CMK (cell line): ENCODE results near the gene EFHD1.
A peak's percentile ranks its signal among the peaks of the same experiment; 100 is the strongest.

ENCODE experiments used
- DNase-seq: peaks from one replicate; pipeline ENCODE4 v3.0.0-alpha.2; 2010; ENCODE audit warnings: low read depth

The EFHD1 gene, protein sequence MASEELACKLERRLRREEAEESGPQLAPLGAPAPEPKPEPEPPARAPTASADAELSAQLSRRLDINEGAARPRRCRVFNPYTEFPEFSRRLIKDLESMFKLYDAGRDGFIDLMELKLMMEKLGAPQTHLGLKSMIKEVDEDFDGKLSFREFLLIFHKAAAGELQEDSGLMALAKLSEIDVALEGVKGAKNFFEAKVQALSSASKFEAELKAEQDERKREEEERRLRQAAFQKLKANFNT

DNA sequence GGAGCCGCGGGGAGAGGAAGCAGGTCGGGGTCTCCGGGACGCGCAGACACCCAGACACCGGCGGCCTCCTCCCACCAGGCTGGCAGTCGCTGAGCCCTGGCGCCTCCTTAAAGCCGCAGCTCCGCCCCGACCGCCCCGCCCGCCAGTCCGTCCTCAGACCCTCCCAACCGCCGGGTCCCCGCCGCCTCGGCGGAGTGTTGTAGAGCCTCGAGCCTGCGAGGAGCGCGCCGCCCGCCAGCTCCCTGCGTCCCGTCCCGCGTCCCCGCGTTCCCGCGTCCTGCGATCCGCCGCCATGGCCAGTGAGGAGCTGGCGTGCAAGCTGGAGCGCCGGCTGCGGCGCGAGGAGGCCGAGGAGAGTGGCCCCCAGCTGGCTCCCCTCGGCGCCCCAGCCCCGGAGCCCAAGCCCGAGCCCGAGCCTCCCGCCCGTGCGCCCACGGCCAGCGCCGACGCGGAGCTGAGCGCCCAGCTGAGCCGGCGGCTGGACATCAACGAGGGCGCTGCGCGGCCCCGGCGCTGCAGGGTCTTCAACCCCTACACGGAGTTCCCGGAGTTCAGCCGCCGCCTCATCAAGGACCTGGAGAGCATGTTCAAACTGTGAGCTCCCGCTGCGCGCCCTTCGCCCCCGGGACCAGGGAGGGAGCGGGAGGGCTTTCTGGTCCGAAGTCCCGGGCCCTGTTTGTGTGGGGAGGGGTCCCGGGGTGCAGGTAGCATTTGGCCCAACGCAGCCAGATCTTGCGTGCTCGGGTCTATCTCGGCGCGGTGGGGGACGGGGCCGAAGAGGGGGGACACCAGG, at the start of gene EFHD1:
Gene EFHD1 (plus strand): TSS at position 192 of the 793 bp plus-strand sequence. CDS start 101 bp downstream, at position 293.
- peak; percentile 36 for DNase-seq

DNA sequence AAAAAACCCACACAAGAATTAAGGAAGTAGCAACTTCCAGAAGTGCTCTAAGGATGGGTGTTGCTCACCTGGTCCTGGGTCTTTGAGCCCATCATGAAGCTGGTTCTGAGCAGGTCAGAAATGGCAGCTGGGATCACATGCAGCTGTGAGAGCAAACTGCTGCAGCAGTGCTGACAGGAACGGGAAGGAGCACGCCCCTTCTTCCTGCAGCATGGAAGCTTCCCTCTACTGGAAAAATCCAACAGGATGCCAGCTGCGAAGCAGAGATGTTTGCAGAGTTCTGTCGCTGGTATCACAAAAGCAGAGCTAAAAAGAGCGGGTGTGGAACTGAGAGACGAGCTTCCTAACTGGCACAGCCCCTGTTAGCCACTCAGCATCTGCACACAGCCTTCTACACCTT, 49.2 kb upstream of the EFHD1 start:
- no peak for DNase-seq

DNA sequence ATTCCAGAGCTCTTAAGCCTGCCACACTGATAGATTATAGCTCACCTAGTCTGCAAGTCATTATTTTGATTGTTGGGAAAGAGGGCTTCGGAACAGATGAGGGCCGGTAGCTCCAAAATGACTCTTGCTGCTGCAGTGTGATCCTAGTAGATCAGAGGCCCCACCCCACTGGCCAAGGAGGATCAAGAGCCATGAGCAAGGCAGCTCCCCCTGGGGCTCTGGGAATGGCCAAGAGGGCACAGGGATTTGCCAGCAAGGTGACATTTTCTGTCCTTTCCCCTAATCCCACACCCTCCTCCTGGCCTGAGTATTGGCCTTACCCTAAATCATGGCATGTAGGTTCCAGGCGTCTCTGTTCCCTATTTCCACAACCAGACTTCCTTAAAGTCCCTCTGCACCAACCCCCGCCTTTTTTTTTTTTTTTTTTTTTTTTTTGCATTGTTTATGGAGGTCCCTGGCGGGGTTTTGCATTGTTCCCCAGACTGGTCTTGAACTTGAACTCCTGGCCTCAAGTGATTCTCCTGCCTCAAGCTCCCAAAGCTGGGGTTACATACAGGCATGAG, 46.4 kb upstream of the EFHD1 start:
- no peak for DNase-seq

DNA sequence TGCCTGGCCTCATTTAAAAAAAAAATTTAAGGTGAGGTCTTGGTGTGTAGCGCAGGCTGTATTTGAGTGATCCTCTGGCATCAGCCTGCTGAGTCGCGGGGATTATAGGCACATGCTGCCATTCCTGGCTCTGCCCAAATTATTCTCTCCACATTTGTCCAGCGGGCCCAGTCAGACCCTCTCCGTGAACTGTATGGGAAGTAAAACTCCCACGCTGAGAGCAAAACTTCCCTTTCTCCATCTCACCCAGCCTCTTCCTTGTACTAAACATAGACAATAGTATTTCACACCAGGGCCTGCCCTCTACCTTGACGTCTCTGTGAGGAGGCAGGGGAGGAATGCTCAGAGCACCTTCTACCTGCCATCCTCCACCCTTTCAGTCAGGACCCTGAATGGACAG, 45.9 kb upstream of the EFHD1 start:
- no peak for DNase-seq

DNA sequence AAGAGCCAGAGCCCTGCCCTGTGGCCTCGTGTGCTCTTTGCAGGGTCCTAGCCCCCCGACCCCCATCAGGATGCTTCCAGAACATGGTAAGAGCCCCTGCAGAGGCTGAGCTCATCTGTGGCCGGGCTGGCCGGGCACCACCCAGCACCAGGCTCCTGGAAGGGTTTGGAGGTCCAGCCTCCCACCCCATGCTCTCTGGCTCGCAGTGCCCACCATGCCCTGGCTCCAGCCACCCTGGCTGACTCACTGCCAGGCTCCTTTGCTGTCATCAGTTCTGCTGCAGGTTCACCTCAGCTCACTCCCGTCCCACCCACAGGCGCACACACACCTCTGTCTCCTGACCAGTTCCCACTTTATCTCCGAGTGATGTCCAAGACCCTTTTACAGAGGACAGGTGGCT, 45.4 kb upstream of the EFHD1 start:
- DNase-seq = no peak

DNA sequence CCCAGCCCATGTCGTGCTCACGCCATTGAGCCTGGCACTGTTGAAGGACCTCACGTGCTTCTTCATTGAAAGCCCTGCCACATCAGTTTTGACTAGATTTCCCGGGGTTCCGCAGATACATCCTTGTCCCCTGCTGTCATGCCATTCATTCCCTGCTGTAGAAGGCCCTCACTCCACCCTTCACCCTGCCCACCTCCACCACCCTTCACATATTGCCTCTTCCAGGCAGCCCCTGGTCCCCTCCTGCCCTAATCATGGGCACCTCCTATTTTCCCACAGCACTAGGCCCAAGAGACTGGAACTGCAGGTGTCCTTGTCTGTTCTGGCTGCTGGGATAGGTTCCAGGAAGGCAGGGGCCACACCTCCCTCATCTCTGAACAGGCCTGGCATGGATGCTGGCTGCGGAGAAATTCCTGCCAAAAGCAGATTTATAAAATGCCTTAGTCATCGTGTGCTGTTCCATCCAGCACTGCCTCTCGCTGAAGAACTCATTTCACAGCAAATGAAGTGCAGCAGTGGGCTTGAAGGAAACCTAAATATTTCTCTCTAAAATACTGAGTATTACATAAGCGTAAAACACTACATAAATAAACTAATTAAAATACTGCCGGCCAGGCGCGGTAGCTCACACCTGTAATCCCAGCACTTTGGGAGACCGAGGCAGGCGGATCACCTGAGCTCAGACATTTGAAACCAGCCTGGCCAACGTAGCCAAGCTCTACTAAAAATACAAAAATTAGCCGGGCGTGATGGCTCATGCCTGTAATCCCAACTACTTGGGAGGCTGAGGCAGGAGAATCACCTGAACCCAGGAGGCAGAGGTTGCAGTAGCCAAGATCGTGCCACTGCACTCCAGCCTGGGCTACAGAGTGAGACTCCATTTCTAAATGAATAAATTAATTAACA, 44.5 kb upstream of the EFHD1 start:
- no peak for DNase-seq

DNA sequence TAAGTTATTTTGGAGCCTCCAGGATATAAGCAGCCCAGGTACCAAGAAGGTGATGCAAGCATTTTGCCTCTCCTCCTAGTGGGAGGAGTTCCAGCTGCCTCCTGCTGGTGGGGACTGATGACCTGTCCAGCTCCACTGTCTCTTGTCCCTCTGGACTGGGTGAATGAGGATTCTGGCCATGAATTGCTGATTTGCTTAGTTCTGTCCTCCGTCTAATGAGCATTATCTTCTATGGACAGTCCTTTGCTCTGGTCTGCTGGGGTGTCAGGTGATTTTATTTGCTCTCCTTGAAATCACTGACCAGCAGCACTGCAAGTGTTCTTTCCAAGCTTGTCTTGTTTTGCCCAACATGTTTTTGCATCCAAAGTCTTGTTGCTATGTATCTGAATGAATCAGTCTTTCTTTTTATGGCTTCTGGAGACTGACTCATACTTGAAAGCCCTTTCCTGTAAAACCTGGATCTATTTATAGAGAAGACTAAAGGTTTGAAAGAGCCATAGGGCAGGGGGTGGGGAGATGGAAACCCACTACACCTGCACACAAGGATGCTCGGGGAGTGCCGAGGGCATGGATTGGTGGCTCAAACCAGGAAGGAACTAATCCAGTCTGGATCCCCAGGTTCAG, 40.5 kb upstream of the EFHD1 start:
- no peak for DNase-seq

DNA sequence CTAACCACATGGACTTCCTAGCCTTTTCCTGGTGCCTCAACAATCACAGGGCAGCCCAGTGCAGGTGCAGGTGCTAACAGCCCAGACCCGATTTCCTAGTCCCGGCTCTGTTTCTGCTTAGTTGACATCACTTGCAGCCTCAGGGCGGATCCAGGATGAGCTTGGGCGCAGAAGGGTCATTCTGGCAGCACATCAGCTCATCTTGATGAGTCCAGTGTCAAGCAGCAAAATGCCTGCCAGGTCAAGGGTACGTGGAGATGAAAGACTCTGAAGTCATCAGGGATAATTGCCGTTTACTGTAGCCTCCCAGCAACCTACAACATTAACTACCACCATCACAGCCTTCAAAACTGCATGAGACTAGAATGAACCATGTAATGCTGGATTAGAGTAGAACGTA, 39.4 kb upstream of the EFHD1 start:
- no peak for DNase-seq

DNA sequence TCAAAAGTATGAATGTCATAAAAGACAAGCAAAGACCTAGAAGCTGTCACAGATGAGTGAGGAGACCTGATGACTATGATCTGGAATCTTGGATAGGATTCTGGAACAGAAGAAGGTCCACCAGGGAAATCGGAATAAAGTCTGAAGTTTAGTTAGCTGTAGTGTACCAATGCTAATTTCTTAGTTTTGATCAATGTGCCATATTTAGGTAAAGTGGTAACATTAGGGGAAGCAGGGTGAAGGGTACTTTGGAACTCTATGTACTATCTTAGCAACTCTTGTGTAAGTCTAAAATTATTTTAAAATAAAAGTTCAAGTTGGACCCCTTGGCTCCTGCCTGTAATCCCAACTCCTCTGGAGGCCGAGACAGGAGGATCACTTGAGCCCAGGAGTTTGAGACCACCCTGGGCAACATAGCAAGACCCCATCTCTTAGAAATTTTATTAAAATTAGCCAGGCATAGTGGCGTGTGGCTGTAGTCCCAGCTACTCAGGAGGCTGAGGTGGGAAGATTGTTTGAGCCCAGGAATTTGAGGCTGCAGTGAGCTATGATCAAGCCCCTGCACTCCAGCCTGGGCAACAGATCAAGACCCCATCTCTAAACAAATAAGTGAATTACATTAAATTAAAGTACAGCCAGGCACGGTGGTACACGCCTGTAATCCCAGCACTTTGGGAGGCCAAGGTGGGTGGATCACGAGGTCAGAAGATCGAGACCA, 35.9 kb upstream of the EFHD1 start:
- no peak for DNase-seq

DNA sequence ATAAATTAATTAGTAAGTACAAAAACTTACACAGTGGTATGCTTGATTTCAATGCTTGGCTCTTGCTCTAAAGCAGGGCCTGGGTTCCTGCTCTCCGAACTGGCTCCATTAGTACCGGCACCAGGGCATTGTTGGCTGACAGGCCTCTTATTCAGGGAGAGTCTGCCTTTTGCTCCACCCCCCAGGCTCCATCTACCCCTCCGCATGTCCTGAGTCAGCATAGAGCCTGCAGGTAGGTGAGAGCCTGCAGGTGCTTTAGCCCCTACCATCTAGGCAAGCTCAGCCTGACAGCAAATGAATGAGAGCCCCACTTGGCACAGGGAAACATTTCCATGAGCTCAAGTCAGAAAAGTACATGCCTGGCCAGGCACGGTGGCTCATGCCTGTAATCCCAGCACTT, 35.1 kb upstream of the EFHD1 start:
- DNase-seq = no peak

DNA sequence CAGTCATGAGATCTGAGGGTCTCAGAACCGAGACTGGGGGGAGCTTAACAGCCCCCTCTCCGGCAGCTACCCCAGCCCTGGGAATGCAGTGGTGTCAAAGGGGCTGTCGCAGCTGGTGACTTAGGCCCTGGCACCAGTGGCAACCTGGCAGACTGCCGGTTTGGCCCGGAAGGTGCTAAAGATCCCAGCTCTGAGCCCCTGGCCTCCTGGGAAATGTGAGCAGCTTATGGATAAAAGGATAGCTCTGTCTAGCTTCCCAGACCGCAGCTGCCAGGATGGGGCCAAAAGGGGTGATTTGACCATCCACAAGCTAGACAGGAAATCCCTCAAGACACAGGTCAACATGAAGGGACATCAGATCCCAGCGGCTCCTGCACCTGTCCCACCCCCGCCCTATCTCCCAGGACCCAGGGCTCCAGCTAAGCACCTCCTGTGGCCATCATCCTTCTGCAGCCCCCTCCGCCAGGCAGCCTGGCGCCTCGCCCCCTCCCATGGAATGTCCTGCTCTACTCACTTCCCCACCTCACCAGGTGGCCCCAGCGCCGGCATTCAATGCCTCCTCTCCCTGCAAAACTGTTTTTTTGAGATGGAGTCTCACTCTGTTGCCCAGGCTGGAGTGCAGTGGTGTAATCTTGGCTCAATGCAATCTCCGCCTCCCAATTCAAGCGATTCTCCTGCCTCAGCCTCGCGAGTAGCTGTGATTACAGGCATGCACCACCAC, 33.2 kb upstream of the EFHD1 start:
- no peak for DNase-seq

DNA sequence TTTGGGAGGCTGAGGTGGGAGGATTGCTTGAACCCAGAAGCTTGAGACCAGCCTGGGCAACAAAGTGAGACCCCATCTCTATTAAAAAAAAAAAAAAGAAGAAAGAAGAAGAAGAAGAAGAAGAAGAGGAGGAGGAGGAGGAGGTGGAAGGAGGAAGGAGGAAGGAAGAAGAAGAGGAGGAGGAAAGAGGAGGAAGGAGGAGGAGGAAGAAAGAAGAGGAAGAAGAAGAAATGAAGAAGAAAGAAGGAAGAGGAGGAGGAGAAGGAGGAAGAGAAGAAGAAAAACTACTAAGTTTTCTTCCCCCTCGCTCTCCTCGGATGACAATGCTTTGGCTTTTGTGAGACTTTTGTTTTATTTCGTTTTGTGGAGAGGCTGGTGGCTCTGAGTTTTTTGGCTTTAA, 30.1 kb upstream of the EFHD1 start:
- no peak for DNase-seq

DNA sequence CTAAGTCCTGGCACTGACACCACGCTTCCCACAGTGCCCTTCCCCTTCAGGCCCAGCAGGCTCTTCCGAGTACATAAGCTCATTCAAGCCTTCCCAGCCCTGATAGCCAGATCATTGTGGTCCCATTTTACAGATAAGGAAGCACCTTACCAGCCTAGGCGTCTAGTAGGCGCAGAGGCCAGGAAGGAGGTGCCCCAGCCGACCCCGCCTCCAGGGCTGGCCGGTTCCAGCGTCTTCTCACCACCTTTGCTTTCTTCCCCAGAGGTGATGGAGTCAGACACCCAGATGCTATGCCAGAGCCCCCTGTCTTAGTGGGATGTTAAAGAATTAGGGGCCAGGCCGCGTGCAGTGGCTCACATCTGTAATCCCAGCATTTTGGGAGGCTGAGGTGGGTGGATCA, 28.9 kb upstream of the EFHD1 start:
- peak; percentile 31 for DNase-seq

DNA sequence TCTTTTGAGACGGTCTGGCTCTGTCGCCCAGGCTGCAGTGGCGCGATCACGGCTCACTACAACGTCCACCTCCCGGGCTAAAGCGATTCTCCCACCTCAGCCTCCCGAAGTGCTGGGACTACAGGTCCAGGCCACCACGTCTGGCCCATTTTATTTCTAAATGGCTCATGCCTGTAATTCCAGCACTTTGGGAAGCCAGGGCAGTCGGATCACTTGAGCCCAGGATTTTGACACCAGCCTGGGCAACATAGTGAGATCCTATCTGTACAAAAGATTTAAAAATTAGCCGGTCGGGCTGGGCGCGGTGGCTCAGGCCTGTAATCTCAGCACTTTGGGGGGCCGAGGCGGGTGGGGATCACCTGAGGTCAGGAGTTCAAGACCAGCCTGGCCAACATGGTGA, 26.4 kb upstream of the EFHD1 start:
- DNase-seq = no peak

DNA sequence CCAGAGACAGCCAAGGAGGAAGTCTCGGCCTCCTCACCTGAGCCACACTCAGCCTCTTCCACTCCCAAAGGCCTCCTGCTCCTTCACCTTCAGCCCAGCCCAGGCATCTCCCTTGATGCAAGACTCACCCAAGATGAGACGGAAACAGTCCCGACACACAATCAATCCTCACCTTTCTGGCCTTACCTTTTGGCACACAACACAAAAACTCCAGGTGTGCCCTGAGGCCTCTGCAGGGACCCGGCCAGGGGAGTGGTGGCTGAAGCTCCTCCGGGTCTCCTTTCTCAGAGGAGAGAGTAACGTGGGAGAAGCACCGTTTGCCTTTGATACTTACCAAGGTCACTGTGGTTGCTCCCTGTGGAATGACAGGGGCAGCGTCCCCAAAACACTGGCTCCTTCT, 23.8 kb upstream of the EFHD1 start:
- DNase-seq = no peak

DNA sequence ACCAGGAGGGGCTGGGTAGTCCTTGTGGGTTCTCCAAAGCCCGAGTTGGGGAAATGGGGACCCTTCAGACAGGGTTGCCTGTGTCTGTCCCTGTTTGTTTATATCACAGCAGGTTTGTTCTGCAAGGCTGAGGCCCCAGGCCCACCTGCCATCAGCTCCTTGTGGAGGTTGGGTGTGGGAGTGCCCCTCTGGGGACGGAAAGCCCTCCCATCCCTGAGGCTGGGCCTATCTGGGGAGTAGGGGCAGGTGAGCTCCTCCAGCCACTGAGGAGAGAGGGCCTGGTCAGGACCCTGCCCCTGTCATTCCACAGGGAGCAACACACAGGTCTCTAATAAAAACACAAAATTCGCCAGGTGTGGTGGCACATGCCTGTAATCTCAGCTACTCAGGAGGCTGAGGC, 23.3 kb upstream of the EFHD1 start:
- no peak for DNase-seq

DNA sequence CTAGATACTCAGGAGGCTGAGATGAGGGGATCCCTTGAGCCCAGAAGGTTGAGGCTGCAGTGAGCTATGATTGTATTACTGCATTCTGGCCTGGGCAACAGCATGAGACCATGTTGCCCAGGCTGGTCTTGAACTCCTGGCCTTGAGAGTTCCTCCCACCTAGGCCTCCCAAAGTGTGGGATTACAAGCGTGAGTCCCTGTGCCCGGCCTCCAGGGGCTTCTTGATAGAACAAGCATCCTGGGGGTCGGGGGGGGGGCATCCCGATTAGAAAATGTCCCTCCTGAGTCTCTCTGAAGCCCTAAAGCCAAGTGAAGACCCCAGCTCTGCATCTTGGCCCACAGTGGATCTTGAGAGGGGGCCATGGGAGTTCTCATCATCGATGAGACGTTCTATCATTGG, 22.3 kb upstream of the EFHD1 start:
- DNase-seq = no peak

DNA sequence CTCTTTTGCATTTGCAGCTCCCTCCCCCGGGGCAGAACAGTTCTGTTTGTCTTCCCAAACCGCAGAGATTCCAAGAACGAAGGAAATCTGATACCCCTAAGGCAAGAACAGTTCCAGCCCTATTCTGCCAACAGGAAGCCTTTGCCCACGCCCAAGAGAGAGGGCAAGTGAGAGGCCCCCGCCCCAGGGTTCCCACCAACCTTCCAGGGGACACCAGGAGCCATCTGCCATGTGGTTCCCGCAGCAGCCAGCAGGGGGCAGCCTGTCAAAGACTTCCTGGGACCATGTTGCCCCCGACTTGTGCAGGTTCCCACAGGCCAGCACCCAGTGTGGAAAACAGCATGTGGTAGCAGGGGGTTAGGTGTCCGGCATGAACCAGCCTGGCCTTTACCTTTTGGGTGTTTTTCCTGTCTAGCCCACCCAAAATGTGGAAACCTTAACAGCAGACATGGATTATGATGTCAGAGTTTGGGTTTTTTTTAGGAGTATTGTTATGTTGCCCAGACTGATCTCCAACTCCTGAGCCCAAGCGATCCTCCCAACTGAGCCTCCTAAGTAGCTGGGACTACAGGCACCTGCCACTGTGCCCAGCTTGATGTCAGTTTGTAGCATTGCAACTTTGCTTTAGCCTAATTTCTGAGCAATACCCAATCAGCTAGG, 21.7 kb upstream of the EFHD1 start:
- peak; percentile 36 for DNase-seq

DNA sequence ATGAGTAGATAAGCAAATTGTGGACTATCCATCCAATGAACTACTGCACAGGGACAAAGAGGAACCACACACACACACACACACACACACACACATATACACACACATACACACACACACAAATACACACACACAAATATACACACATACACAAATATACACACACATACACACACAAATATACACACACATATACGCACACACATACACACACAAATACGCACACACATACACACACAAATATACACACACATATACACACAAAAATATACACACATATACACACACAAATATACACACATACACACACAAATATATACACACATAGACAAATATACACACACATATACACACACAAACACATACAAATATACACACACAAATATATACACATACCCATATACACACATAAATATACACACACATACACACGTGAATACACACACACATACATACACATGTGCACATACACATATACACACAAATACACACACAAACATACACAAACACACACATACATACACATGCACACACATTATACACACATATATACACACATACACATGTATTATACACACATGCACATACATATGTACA, 19.8 kb upstream of the EFHD1 start:
- DNase-seq = no peak

DNA sequence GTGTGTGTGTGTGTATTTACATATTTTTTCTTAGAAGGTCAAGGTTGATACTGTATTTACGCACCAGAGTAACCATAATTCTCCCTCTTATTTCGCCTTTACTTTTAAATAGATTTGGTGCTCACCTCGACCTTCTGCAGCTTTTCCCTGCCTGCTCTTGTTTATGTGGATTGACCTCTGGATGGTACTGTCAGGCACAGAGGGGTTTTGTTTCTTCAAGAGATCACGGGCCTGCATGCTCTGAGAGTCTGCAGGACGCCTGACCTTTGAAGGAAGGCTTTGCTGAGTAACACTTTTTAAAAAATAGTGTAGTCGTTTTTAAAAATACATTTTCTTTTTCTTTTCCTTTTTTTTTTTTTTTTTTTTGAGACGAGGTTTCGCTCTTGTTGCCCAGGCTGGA, 18.1 kb upstream of the EFHD1 start:
- DNase-seq = no peak
